ENCODE results near the gene RBFA. TPM values are rescaled to one million over a fixed set of nuclear protein-coding genes. Genes with fewer than 3 reads are reported as not detected.

RBFA gene
- total and polyA plus RNA-seq, 2 of the 13 experiments (the other 11 are each of a cell fraction or from before 2014, with no cell fraction given): 29.7 to 42.4 TPM

DNA sequence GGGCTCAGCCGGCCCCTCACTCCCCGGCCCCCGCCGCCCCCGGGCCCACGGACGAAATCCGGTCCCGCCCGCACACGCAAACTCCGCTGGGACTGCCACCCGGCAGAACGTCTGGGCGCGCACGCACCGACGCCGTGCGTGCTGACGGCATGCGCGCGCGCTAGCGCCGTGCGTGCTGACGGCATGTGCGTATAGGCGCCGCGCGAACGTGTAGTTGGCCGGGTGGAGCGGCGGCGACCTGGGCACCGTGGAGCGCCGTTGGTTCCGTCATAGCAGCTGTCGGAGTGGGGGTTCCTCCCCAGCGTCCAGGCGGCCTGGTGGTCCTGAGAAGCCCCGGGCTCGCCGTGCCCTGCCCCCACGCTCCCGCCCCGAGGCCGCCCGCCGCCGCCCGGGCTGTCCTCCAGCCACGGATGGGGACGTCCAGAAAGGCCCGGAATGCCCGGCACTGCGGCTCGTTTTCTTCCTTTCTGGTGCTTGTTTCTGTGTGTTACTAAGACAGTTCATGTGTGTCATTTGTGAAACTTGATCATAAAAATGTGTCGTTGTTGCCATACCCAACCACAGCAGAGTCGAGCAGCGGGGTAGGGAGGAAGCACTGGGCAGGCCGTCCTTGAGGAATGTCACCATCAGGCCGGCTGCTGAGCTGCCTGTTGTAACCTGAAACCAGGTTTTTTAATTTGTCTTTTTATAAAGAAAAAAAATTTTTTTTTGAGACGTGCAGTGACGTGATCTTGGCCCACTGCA is 45.6 kb upstream of the RBFA start, which contains the start of gene TXNL4A (continued):
- no peak for TF ChIP-seq CENPX (CRISPR knock-in tag; IDR thresholded peaks at IDR 0.05)
- TF ChIP-seq POLR2A (IDR thresholded peaks at IDR 0.05; ENCODE audit: insufficient read depth in 1 of 2, low read depth in 2 of 2, low read length in 2 of 2): peak; percentile 80 to 95
- TF ChIP-seq YEATS2 (CRISPR knock-in tag; IDR thresholded peaks at IDR 0.05; ENCODE audit: borderline replicate concordance): peak; percentile 98
- TF ChIP-seq PHF20 (CRISPR knock-in tag; IDR thresholded peaks at IDR 0.05): peak; percentile 81
- peak; percentile 26; the same call in 1 of the 2 replicates for TF ChIP-seq ZNF768 (CRISPR knock-in tag; IDR thresholded peaks at IDR 0.05)
- TF ChIP-seq, protein P1, sequence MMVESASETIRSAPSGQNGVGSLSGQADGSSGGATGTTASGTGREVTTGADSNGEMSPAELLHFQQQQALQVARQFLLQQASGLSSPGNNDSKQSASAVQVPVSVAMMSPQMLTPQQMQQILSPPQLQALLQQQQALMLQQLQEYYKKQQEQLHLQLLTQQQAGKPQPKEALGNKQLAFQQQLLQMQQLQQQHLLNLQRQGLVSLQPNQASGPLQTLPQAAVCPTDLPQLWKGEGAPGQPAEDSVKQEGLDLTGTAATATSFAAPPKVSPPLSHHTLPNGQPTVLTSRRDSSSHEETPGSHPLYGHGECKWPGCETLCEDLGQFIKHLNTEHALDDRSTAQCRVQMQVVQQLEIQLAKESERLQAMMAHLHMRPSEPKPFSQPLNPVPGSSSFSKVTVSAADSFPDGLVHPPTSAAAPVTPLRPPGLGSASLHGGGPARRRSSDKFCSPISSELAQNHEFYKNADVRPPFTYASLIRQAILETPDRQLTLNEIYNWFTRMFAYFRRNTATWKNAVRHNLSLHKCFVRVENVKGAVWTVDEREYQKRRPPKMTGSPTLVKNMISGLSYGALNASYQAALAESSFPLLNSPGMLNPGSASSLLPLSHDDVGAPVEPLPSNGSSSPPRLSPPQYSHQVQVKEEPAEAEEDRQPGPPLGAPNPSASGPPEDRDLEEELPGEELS (CRISPR knock-in tag; IDR thresholded peaks at IDR 0.05): no peak
- peak; percentile 34; the same call in 1 of the 2 replicates for TF ChIP-seq RFXANK (CRISPR knock-in tag; IDR thresholded peaks at IDR 0.05)
- TF ChIP-seq PAX8 (CRISPR knock-in tag; IDR thresholded peaks at IDR 0.05; ENCODE audit: borderline replicate concordance): no peak; the same call in 1 of the 2 replicates
- peak; percentile 52 for TF ChIP-seq BHLHE40 (IDR thresholded peaks at IDR 0.05; ENCODE audit: low read length)
- no peak for TF ChIP-seq ZC3H13 (CRISPR knock-in tag; IDR thresholded peaks at IDR 0.05)
- TF ChIP-seq ZNF776 (CRISPR knock-in tag; IDR thresholded peaks at IDR 0.05): peak; percentile 91
- 0 out of 2 replicates have a peak, but pooled peaks have one; percentile 74 for TF ChIP-seq ZNF773 (CRISPR knock-in tag; IDR thresholded peaks at IDR 0.05; ENCODE audit: borderline replicate concordance)
- no peak for TF ChIP-seq SMARCE1 (IDR thresholded peaks at IDR 0.05; ENCODE audit: borderline replicate concordance)
- peak; percentile 34; the same call in 1 of the 2 replicates for TF ChIP-seq ZFP82 (CRISPR knock-in tag; IDR thresholded peaks at IDR 0.05; ENCODE audit: borderline replicate concordance)
- TF ChIP-seq MEIS2 (CRISPR knock-in tag; IDR thresholded peaks at IDR 0.05): peak; percentile 61; the same call in 1 of the 2 replicates
- no peak for TF ChIP-seq ZNF382 (CRISPR knock-in tag; IDR thresholded peaks at IDR 0.05; ENCODE audit: borderline replicate concordance)
- peak; percentile 65 for TF ChIP-seq ZNF777 (CRISPR knock-in tag; IDR thresholded peaks at IDR 0.05)
- 0 out of 2 replicates have a peak, but pooled peaks have one; percentile 29 for TF ChIP-seq GFI1 (CRISPR knock-in tag; IDR thresholded peaks at IDR 0.05; ENCODE audit: borderline replicate concordance)
- TF ChIP-seq, protein P2, sequence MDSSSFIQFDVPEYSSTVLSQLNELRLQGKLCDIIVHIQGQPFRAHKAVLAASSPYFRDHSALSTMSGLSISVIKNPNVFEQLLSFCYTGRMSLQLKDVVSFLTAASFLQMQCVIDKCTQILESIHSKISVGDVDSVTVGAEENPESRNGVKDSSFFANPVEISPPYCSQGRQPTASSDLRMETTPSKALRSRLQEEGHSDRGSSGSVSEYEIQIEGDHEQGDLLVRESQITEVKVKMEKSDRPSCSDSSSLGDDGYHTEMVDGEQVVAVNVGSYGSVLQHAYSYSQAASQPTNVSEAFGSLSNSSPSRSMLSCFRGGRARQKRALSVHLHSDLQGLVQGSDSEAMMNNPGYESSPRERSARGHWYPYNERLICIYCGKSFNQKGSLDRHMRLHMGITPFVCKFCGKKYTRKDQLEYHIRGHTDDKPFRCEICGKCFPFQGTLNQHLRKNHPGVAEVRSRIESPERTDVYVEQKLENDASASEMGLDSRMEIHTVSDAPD (CRISPR knock-in tag; IDR thresholded peaks at IDR 0.05): no peak
- TF ChIP-seq, protein P3, sequence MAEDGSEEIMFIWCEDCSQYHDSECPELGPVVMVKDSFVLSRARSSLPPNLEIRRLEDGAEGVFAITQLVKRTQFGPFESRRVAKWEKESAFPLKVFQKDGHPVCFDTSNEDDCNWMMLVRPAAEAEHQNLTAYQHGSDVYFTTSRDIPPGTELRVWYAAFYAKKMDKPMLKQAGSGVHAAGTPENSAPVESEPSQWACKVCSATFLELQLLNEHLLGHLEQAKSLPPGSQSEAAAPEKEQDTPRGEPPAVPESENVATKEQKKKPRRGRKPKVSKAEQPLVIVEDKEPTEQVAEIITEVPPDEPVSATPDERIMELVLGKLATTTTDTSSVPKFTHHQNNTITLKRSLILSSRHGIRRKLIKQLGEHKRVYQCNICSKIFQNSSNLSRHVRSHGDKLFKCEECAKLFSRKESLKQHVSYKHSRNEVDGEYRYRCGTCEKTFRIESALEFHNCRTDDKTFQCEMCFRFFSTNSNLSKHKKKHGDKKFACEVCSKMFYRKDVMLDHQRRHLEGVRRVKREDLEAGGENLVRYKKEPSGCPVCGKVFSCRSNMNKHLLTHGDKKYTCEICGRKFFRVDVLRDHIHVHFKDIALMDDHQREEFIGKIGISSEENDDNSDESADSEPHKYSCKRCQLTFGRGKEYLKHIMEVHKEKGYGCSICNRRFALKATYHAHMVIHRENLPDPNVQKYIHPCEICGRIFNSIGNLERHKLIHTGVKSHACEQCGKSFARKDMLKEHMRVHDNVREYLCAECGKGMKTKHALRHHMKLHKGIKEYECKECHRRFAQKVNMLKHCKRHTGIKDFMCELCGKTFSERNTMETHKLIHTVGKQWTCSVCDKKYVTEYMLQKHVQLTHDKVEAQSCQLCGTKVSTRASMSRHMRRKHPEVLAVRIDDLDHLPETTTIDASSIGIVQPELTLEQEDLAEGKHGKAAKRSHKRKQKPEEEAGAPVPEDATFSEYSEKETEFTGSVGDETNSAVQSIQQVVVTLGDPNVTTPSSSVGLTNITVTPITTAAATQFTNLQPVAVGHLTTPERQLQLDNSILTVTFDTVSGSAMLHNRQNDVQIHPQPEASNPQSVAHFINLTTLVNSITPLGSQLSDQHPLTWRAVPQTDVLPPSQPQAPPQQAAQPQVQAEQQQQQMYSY (CRISPR knock-in tag; IDR thresholded peaks at IDR 0.05): peak; percentile 46; the same call in 1 of the 2 replicates
- no peak for TF ChIP-seq SIN3B (IDR thresholded peaks at IDR 0.05; ENCODE audit: low read length)
- TF ChIP-seq DPF2 (CRISPR knock-in tag; IDR thresholded peaks at IDR 0.05; ENCODE audit: borderline replicate concordance, low read depth): no peak
- no peak for TF ChIP-seq ZSCAN29 (CRISPR knock-in tag; conservative IDR thresholded peaks at IDR 0.05)

Measured in HepG2 (cell line).